Stimulated activated CD4-positive, alpha-beta T cell treated with anti-CD3 and anti-CD28 coated beads, Interleukin-1b, Interleukin-23, amount 100 ng/mL, for 48 hours (primary cell): ENCODE results near the gene CDCP1.
"Not testable (repeated sequence)": the region's sequence is repeated elsewhere in the genome, so short reads cannot be mapped to it uniquely, and the experiment has no call there.

Experiments used
- DNase-seq: peaks from one replicate; pipeline ENCODE4 v3.0.0-alpha.2; 2020

The CDCP1 gene

GRCh38 chr3:45082142-45082538 is 64.0 kb downstream of the CDCP1 start:
- DNase-seq = no peak

- no peak for DNase-seq
Observed at GRCh38 chr3:45081506-45082141, 64.6 kb downstream of the CDCP1 start.

GRCh38 chr3:45080824-45081223 is 65.4 kb downstream of the CDCP1 start:
- no peak for DNase-seq

- no peak for DNase-seq
Observed at GRCh38 chr3:45079715-45080114, 66.5 kb downstream of the CDCP1 start.

GRCh38 chr3:45078910-45079522 is 67.2 kb downstream of the CDCP1 start:
- no peak for DNase-seq

GRCh38 chr3:45078256-45078655 is 67.9 kb downstream of the CDCP1 start:
- DNase-seq = not testable (repeated sequence)

- no peak for DNase-seq
Observed at GRCh38 chr3:45075821-45076625, 70.2 kb downstream of the CDCP1 start.

GRCh38 chr3:45071075-45071474 is 75.1 kb downstream of the CDCP1 start:
- DNase-seq = no peak

- no peak for DNase-seq
Observed at GRCh38 chr3:45067941-45068340, 78.2 kb downstream of the CDCP1 start.

- no peak for DNase-seq
Observed at GRCh38 chr3:45067486-45067885, 78.7 kb downstream of the CDCP1 start.

GRCh38 chr3:45066109-45066801 is 79.9 kb downstream of the CDCP1 start:
- DNase-seq = no peak

GRCh38 chr3:45065373-45065720 is 80.8 kb downstream of the CDCP1 start:
- DNase-seq = no peak

GRCh38 chr3:45064512-45065372 is 81.4 kb downstream of the CDCP1 start:
- DNase-seq = peak; percentile 65

GRCh38 chr3:45062697-45063070 is 83.5 kb downstream of the CDCP1 start:
- DNase-seq = no peak

- DNase-seq = no peak
Observed at GRCh38 chr3:45060165-45060892, 85.8 kb downstream of the CDCP1 start.

GRCh38 chr3:45059132-45059531 is 87.0 kb downstream of the CDCP1 start:
- DNase-seq = no peak

GRCh38 chr3:45057557-45057956 is 88.6 kb downstream of the CDCP1 start:
- DNase-seq = peak; percentile 27

- DNase-seq = no peak
Observed at GRCh38 chr3:45056608-45057301, 89.4 kb downstream of the CDCP1 start.

- no peak for DNase-seq
Observed at GRCh38 chr3:45055411-45056143, 90.6 kb downstream of the CDCP1 start.

- no peak for DNase-seq
Observed at GRCh38 chr3:45055032-45055410, 91.2 kb downstream of the CDCP1 start.
